GM19372 (cell line): Measurements from ENCODE around the gene FAM89B.

Experiments
- ATAC-seq: cut with Tn5 transposase; IDR thresholded peaks from one replicate; pipeline ENCODE4 v1.9.1; 2021; ENCODE audit warnings: mild to moderate bottlenecking, low read depth, moderate library complexity; ENCODE audit not compliant: unreplicated experiment

Gene FAM89B

GRCh38 chr11:65609229-65609628 is 36.9 kb downstream of the FAM89B start:
- ATAC-seq, result no peak

- ATAC-seq, result no peak
These were observed 37.3 kb downstream of the FAM89B start for GRCh38 chr11:65609665-65610064.

- ATAC-seq, result no peak
These were observed 38.1 kb downstream of the FAM89B start for GRCh38 chr11:65610404-65610803.

- no peak for ATAC-seq
These were observed 38.9 kb downstream of the FAM89B start for GRCh38 chr11:65611028-65611757.

- no peak for ATAC-seq
These were observed 39.6 kb downstream of the FAM89B start for GRCh38 chr11:65611758-65612603.

GRCh38 chr11:65612691-65613090 is 40.4 kb downstream of the FAM89B start:
- ATAC-seq, result no peak

GRCh38 chr11:65613091-65613928 is 41.0 kb downstream of the FAM89B start:
- ATAC-seq, result no peak

GRCh38 chr11:65615229-65615949 is 43.1 kb downstream of the FAM89B start, which contains the start of gene PCNX3:
Gene PCNX3, plus strand, starts transcription at chr11:65615776. Its CDS starts 536 bp downstream, at chr11:65616312.
- ATAC-seq, result peak; percentile 84

GRCh38 chr11:65615950-65616574 is 43.7 kb downstream of the FAM89B start:
- no peak for ATAC-seq

GRCh38 chr11:65616575-65617001 is 44.2 kb downstream of the FAM89B start:
- no peak for ATAC-seq

GRCh38 chr11:65617136-65617850 is 45.0 kb downstream of the FAM89B start:
- no peak for ATAC-seq

- ATAC-seq, result no peak
These were observed 45.8 kb downstream of the FAM89B start for GRCh38 chr11:65617990-65618751.

- ATAC-seq, result no peak
These were observed 46.4 kb downstream of the FAM89B start for GRCh38 chr11:65618763-65619162.

GRCh38 chr11:65619281-65619928 is 47.1 kb downstream of the FAM89B start:
- no peak for ATAC-seq

GRCh38 chr11:65620666-65621065 is 48.3 kb downstream of the FAM89B start:
- no peak for ATAC-seq

GRCh38 chr11:65621460-65621859 is 49.1 kb downstream of the FAM89B start:
- no peak for ATAC-seq

GRCh38 chr11:65622011-65622410 is 49.7 kb downstream of the FAM89B start:
- no peak for ATAC-seq

GRCh38 chr11:65623177-65623576 is 50.8 kb downstream of the FAM89B start:
- no peak for ATAC-seq
